Measurements from ENCODE around the gene PLPPR1. TPM values are rescaled to one million over a fixed set of nuclear protein-coding genes. Genes with fewer than 3 reads are reported as not detected.
A peak's percentile ranks its signal among the peaks of the same experiment; 100 is the strongest.

Gene PLPPR1
- polyA plus RNA-seq, 1 donor from 2014 or later = 157 TPM

- Histone ChIP-seq H3K79me2 (replicated peaks; ENCODE audit: insufficient read depth, low read length) (no peaks in the 10 kb centered on the region), H3F3A (ENCODE audit: insufficient read depth, low read length, poor library complexity, severe bottlenecking) (no peaks in the 10 kb centered on the region), H3K27me3 (ENCODE audit: insufficient read depth, low read depth, low read length) (no peaks in the 10 kb centered on the region), H3K27ac (ENCODE audit: low read length) (peak overlapping the region; percentile 37), H3K4me3 (ENCODE audit: low read length) (peak overlapping the region; percentile 20), H3K9me2 (ENCODE audit: insufficient read depth, low read length) (no peaks in the 10 kb centered on the region), H4K20me1 (ENCODE audit: insufficient read depth) (no peaks in the 10 kb centered on the region), H3K4me2 (ENCODE audit: low read length) (no peak overlapping the region), H2AFZ (ENCODE audit: low read depth, low read length) (no peak overlapping the region), H3K9me3 (ENCODE audit: low read length) (no peaks in the 10 kb centered on the region), H3K9ac (ENCODE audit: low read length) (no peak overlapping the region), H3K36me3 (ENCODE audit: insufficient read depth, low read length) (no peaks in the 10 kb centered on the region)
- peak; percentile 56 for TF ChIP-seq REST (IDR thresholded peaks at IDR 0.05; ENCODE audit: borderline replicate concordance)
- TF ChIP-seq EP300 (conservative IDR thresholded peaks at IDR 0.05; ENCODE audit: poor library complexity, severe bottlenecking) = peak; percentile 88
- TF ChIP-seq POLR2AphosphoS5 (IDR thresholded peaks at IDR 0.05) = peak; percentile 65
- TF ChIP-seq MXI1 (conservative IDR thresholded peaks at IDR 0.05; ENCODE audit: poor library complexity, severe bottlenecking) = no peak
- TF ChIP-seq CTCF (IDR thresholded peaks at IDR 0.05; ENCODE audit: poor library complexity, severe bottlenecking) = no peak
These were observed 181.1 kb downstream of the PLPPR1 start for GRCh38 chr9:101209670-101210069.

GRCh38 chr9:101212661-101213060 is 184.1 kb downstream of the PLPPR1 start:
- no peak overlapping the region for H3K27ac ChIP-seq (ENCODE audit: low read length)
- H3K27me3 ChIP-seq (ENCODE audit: insufficient read depth, low read depth, low read length) = no peaks in the 10 kb centered on the region
- no peak overlapping the region for H3K4me2 ChIP-seq (ENCODE audit: low read length)
- H3K9me3 ChIP-seq (ENCODE audit: low read length) = no peaks in the 10 kb centered on the region
- H2AFZ ChIP-seq (ENCODE audit: low read depth, low read length) = no peak overlapping the region
- no peaks in the 10 kb centered on the region for H3K79me2 ChIP-seq (replicated peaks; ENCODE audit: insufficient read depth, low read length)
- H3K4me3 ChIP-seq (ENCODE audit: low read length) = no peak overlapping the region
- TF ChIP-seq EP300 (conservative IDR thresholded peaks at IDR 0.05; ENCODE audit: poor library complexity, severe bottlenecking) = peak; percentile 85
- peak; percentile 87 for TF ChIP-seq POLR2AphosphoS5 (IDR thresholded peaks at IDR 0.05)
- no peak for TF ChIP-seq TAF1 (IDR thresholded peaks at IDR 0.05; ENCODE audit: low read depth)
- no peaks in the 10 kb centered on the region for H3K9me2 ChIP-seq (ENCODE audit: insufficient read depth, low read length)
- H3K36me3 ChIP-seq (ENCODE audit: insufficient read depth, low read length) = no peaks in the 10 kb centered on the region
- H4K20me1 ChIP-seq (ENCODE audit: insufficient read depth) = no peaks in the 10 kb centered on the region
- H3F3A ChIP-seq (ENCODE audit: insufficient read depth, low read length, poor library complexity, severe bottlenecking) = no peaks in the 10 kb centered on the region
- no peak overlapping the region for H3K9ac ChIP-seq (ENCODE audit: low read length)

GRCh38 chr9:101219030-101219429 is 190.5 kb downstream of the PLPPR1 start:
- TF ChIP-seq CTCF (IDR thresholded peaks at IDR 0.05; ENCODE audit: poor library complexity, severe bottlenecking) = no peak
- TF ChIP-seq RAD21 (conservative IDR thresholded peaks at IDR 0.05) = no peak
- no peak for TF ChIP-seq EP300 (conservative IDR thresholded peaks at IDR 0.05; ENCODE audit: poor library complexity, severe bottlenecking)
- no peak for TF ChIP-seq POLR2AphosphoS5 (IDR thresholded peaks at IDR 0.05)
- TF ChIP-seq TAF1 (IDR thresholded peaks at IDR 0.05; ENCODE audit: low read depth) = no peak
- no peak for TF ChIP-seq REST (IDR thresholded peaks at IDR 0.05; ENCODE audit: borderline replicate concordance)
- TF ChIP-seq SMC3 (conservative IDR thresholded peaks at IDR 0.05; ENCODE audit: poor library complexity) = no peak
- TF ChIP-seq MXI1 (conservative IDR thresholded peaks at IDR 0.05; ENCODE audit: poor library complexity, severe bottlenecking) = no peak
- TF ChIP-seq EZH2 (IDR thresholded peaks at IDR 0.05; ENCODE audit: borderline replicate concordance, insufficient read depth, low read length, poor library complexity, severe bottlenecking) = no peak
- Histone ChIP-seq H3K9me3 (ENCODE audit: low read length) (no peaks in the 10 kb centered on the region), H3K4me3 (ENCODE audit: low read length) (no peak overlapping the region)

More at GRCh38 chr9:101219030-101219429, 190.5 kb downstream of the PLPPR1 start:
- Histone ChIP-seq H3F3A (ENCODE audit: insufficient read depth, low read length, poor library complexity, severe bottlenecking) (no peaks in the 10 kb centered on the region), H3K27me3 (ENCODE audit: insufficient read depth, low read depth, low read length) (no peaks in the 10 kb centered on the region), H3K27ac (ENCODE audit: low read length) (no peak overlapping the region), H3K4me2 (ENCODE audit: low read length) (no peak overlapping the region), H4K20me1 (ENCODE audit: insufficient read depth) (no peaks in the 10 kb centered on the region), H3K9me2 (ENCODE audit: insufficient read depth, low read length) (no peaks in the 10 kb centered on the region), H3K79me2 (replicated peaks; ENCODE audit: insufficient read depth, low read length) (no peaks in the 10 kb centered on the region), H2AFZ (ENCODE audit: low read depth, low read length) (no peak overlapping the region), H3K9ac (ENCODE audit: low read length) (no peak overlapping the region), H3K36me3 (ENCODE audit: insufficient read depth, low read length) (no peaks in the 10 kb centered on the region)

Data from neural cell (in vitro differentiated cells).